Activated CD8-positive, alpha-beta memory T cell treated with anti-CD3 and anti-CD28 coated beads for 4 hours (primary cell): ENCODE results near the gene PDCL2.
"Not testable (repeated sequence)": the region's sequence is repeated elsewhere in the genome, so short reads cannot be mapped to it uniquely, and the experiment has no call there.

Experiments used
- DNase-seq, 2 donors: peaks; one replicate each; pipeline ENCODE4 v3.0.0-alpha.2; 2020; ENCODE audit warnings: low read depth in 2 of 2

Gene PDCL2

GRCh38 chr4:55588160-55588559 is 3.9 kb downstream of the PDCL2 start:
- DNase-seq: no peak

GRCh38 chr4:55582773-55583172 is 9.3 kb downstream of the PDCL2 start:
- not testable (repeated sequence) for DNase-seq

GRCh38 chr4:55578341-55579010 is 13.6 kb downstream of the PDCL2 start:
- DNase-seq: no peak

DNA sequence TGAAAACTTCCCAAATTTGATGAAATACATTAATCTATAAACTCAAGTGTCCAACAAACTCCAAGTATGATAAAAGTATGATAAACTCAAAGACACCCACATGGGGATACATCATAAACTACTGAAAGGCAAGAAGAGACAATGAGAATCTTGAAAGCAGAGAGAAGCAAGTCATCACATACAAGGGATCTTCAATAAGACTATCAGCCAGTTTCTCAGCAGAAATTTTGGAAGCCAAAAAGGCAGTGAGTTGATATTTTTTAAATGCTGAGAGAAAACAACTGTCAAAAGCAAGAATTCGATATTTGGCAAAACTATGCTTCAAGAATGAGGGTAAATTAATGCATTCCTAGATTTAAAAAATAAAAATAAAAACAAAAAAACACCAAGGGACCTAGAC is 16.5 kb downstream of the PDCL2 start:
- DNase-seq: no peak

GRCh38 chr4:55574252-55574651 is 17.8 kb downstream of the PDCL2 start:
- DNase-seq: no peak

DNA sequence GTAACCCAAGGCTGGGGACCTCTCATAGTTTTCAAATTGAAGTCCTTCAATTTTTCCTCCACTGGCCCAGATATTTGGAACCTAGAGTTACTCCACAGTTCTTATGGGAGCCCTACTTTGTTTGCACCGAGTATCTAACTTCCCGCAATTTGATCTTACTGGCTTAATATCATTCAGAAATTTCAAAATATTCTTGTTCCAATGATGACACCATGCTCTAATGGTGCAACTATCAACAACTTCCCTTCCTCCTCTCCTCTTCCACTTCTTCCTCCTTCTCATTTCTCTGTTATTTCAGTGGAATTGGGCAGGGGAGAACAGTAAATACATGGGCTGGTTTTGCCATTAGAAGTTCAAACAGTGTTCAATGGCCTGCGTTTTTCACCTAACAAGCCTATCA is 20.2 kb downstream of the PDCL2 start:
- no peak for DNase-seq

GRCh38 chr4:55568905-55569504 is 23.0 kb downstream of the PDCL2 start:
- no peak for DNase-seq

DNA sequence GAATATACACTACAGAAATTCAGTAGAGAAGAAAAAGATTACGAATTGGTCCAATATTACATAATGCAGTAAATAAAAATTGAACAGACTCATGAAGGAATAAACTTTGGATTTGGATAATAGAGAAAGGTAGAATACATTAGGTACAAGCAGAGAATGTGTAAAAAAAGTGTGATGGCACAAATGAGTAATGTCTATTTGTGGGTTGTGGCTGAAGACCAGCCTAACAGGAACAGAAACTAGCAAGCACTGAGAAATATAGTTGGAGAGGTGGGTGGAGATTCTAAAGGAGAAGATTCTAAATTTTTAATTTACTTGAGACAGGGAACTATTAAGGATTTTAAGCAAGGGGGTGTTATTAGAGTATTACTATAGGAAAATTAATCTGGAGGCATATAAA is 30.2 kb downstream of the PDCL2 start:
- DNase-seq: no peak

GRCh38 chr4:55560096-55560495 is 31.9 kb downstream of the PDCL2 start:
- DNase-seq: no peak

DNA sequence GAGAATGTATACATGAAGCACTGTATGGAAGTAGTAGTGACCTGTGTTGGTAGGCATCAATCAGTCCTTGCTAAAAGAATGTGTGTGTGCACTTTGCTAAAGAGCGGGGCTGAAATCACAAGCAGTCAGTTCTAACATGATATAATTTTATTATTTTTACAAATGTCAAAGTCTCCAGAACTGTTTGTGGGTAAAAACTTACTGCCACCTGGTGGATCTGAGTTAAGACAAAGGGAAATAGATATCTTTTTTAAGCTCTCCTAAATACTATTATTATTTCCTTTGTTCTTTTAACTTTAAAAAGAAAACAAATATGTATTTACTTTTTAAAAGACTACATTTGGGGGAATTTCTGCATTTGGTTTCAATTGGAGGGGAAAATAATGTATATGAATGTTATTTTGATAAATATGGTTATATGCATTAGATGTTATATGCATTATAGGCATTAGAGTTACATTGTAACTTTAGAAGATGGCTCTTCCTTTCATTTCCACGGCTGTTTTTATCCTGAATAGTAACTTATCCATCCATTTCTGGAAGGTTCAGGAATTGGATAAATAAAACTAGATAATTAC is 37.5 kb downstream of the PDCL2 start:
- no peak for DNase-seq

DNA sequence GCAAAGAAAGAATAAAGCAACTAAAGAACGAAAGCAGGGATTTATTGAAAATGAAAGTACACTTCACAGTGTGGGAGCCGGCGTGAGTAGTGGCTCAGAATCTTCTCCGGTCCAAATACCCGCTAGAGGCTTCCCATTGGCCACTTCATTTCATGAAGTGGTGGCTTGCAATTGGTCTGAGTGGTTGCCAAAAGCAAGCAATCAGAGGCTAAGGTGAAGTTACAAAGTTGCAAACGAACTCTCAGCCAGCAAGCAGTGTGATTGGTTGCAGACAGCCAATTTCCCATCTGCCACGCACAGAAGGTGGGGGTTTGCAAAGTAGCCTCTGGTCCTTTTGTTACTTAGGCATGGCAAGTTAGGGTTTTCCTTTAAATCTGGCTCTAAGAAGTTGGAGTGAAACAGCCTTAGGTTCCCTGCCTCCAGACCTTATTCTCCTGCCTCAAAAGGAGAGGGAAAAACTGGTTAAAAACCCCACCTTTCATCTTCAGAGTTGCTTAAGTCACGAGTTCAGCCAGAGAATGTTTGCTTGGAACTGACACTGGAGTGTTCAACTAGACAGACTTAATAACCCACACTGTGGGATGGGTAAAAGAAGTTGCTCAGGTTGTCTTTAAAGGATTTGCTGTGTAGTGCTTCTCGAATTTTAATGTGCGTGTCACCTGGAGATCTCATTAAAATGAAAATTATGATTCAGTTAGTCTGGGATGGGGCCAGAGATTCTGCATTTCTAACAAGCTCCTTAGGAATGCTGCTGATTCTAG is 38.4 kb downstream of the PDCL2 start:
- DNase-seq: no peak

- DNase-seq: not testable (repeated sequence)
Observed at GRCh38 chr4:55551964-55552363, 40.1 kb downstream of the PDCL2 start.

DNA sequence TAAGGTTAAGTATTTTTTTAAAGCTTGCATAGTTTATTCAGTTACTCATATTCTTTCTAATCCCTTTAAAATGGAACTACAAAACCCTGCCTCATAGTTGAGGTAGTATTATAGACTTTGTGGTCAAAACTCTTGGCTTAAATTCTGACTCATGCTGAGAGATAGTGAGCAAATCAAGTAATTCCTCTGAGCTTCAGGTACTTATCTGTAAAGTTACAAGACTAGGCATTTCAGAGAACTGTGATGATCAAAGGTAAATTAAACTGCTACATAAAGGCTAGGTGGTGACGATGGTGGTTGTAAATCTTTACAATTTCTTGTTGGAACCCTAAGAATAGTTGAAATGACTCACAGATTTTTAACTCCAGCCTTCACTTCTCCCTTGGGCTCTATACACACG is 42.2 kb downstream of the PDCL2 start:
- DNase-seq: no peak

- no peak for DNase-seq
Observed at GRCh38 chr4:55547918-55548317, 44.1 kb downstream of the PDCL2 start.

DNA sequence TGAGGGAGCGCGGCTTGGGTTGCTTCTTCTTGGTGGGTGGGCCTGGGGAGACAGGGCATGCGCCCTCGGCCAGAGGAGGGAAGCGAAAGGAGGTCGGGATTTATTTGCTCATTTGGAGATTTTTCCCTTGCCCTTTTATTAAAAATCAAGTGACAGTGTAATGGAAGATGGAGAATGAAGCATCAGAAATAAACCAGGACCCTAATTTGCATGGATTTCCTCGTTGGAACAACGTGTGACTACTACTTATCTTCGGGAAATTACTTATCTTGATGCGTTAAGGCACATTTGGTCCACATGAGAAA is 44.6 kb downstream of the PDCL2 start:
- DNase-seq: no peak

- peak; percentile 69 for DNase-seq
Observed at GRCh38 chr4:55546756-55547465, 45.1 kb downstream of the PDCL2 start, which contains the start of gene CLOCK. CLOCK (minus strand) TSS chr4:55546909; CDS start chr4:55482785, 64,124 bp downstream.

GRCh38 chr4:55546506-55546755 is 45.6 kb downstream of the PDCL2 start:
- no peak for DNase-seq

DNA sequence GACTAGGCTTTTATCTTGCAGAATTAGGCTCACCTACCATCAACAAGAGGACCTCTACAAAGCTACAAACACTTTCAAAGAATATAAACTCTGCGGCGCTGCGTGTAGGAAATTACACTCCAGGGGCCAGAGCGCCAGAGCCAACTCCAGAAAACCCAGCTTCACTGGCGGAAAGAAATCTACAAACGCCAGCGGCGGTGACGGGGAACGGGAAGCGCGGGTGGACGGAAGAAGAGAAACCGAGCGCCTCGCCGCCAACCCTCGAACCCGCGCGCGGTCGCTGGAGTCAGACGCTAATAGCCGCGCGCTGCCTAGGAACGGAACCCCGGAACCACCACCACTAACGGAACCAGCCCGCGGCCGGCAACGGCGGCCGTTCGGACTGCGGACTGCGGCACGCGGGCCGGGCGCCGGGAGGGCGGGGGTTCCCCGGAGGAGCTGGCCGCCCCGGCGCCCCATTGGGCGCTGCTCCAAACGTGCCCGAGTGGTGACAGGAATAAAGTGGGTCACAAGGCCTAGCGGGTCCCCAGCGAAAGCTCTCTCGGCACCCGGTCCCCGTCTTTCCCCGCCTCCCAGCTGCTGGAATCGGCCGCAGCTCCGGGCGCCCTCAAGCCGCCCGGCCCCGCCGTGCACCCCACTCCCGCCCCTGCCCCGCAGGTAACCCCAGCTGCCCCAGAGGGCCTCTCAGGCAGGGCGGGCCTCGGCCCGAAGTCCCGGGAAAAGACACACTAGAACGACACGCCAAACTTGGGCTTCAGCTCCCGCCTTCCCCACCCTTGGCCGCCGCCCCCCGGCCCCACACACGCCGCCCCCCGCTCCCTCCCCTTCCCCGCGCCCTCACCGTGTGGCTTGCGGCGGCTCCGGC is 46.2 kb downstream of the PDCL2 start:
- DNase-seq: peak; percentile 28 to 30

- DNase-seq: no peak
Observed at GRCh38 chr4:55545151-55545550, 46.9 kb downstream of the PDCL2 start.

DNA sequence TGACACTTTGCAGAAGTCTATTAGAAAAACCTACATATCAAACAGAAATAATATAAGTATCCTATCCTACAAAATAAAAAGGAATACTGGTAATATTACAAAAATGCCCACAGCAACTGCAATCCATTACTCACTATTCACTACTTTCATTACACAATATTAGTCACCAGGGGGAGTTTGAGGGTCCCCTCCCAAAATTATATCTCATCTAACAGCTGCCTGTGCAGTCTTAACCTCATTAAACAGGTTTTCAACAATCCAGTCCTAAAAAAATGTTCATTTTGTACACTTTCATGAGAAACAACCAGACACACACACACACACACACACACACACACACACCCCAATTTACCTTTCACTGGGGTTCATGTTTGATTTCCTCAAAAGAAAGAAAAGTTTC is 48.2 kb downstream of the PDCL2 start:
- DNase-seq: no peak

DNA sequence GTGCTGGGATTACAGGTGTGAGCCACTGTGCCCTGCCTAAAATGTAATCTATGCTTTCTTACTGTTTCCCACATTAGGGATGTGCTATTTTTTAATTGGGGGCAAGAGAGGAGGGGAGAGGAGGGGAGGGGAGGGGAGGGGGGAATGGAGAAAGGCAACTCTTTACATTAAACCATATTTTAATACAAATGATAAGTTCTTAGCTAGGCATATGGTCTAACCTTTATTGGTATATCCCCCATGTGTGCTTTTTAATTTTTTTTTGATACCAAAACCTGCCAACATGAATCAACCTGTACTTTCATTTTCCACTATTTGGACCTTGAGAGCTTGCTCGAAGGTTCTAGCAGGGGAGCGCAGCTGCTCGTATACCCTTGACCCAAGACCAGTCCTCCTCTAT is 51.8 kb downstream of the PDCL2 start:
- no peak for DNase-seq

- no peak for DNase-seq
Observed at GRCh38 chr4:55539658-55540057, 52.4 kb downstream of the PDCL2 start.
